H9 (cell line): ENCODE data around the gene GBP6. TPM values are rescaled to one million over a fixed set of nuclear protein-coding genes. Genes with fewer than 3 reads are reported as not detected.

Experiments
- DNase-seq: peaks from one replicate; pipeline ENCODE4 v3.0.0-alpha.2; 2017
- H2AFZ ChIP-seq: one replicate; pipeline ENCODE4 v1.6.1; 2013; ENCODE audit warnings: mild to moderate bottlenecking, low read length, control low read depth, moderate library complexity
- H2AK5ac ChIP-seq: 2 replicates; pipeline ENCODE4 v1.6.1; 2013; ENCODE audit warnings: low read length, control low read depth, mixed read lengths; ENCODE audit not compliant: insufficient read length
- H2BK120ac ChIP-seq: one replicate; pipeline ENCODE4 v1.6.1; 2013; ENCODE audit warnings: low read depth, mild to moderate bottlenecking, low read length, control low read depth, inconsistent platforms; ENCODE audit not compliant: poor library complexity, severe bottlenecking
- H2BK12ac ChIP-seq: 2 replicates; pipeline ENCODE4 v1.6.1; 2013; ENCODE audit warnings: low read length, control low read depth, mixed read lengths, low read depth; ENCODE audit not compliant: insufficient read length
- H2BK15ac ChIP-seq: 2 replicates; pipeline ENCODE4 v1.6.1; 2013; ENCODE audit warnings: low read depth, low read length, control low read depth
- H2BK20ac ChIP-seq: one replicate; pipeline ENCODE4 v1.6.1; 2013; ENCODE audit warnings: low read depth, mild to moderate bottlenecking, low read length, control low read depth, inconsistent platforms; ENCODE audit not compliant: poor library complexity, severe bottlenecking
- H2BK5ac ChIP-seq: 2 replicates; pipeline ENCODE4 v1.6.1; 2013; ENCODE audit warnings: low read length, control low read depth, mixed read lengths; ENCODE audit not compliant: insufficient read length
- H3K14ac ChIP-seq: 2 replicates; pipeline ENCODE4 v1.6.1; 2013; ENCODE audit warnings: low read length, control low read depth; ENCODE audit not compliant: insufficient read depth
- H3K18ac ChIP-seq: 2 replicates; pipeline ENCODE4 v1.6.1; 2013; ENCODE audit warnings: low read depth, mild to moderate bottlenecking, mixed read lengths, low read length, control low read depth; ENCODE audit not compliant: insufficient read length
- H3K23ac ChIP-seq: 2 replicates; pipeline ENCODE4 v1.6.1; 2013; ENCODE audit warnings: low read length, control low read depth, mixed read lengths, low read depth; ENCODE audit not compliant: insufficient read length
- H3K23me2 ChIP-seq: 2 replicates; pipeline ENCODE4 v1.6.1; 2013; ENCODE audit warnings: low read depth, mild to moderate bottlenecking, mixed read lengths, low read length, control low read depth; ENCODE audit not compliant: insufficient read length, poor library complexity, severe bottlenecking
- H3K27ac ChIP-seq: 2 replicates; pipeline ENCODE4 v1.5.1; 2013; ENCODE audit warnings: low read length, control low read depth, mixed read lengths, low read depth; ENCODE audit not compliant: insufficient read length
- H3K27me3 ChIP-seq: 2 replicates; pipeline ENCODE4 v1.6.1; 2013; ENCODE audit warnings: low read length, control low read depth, inconsistent platforms; ENCODE audit not compliant: insufficient read depth
- H3K4ac ChIP-seq: 2 replicates; pipeline ENCODE4 v1.6.1; 2013; ENCODE audit warnings: low read depth, mild to moderate bottlenecking, control low read depth, inconsistent platforms, low read length, moderate library complexity
- H3K4me1 ChIP-seq: 2 replicates; pipeline ENCODE4 v1.6.1; 2013; ENCODE audit warnings: low read length, control low read depth, inconsistent platforms; ENCODE audit not compliant: insufficient read depth
- H3K4me2 ChIP-seq: 2 replicates; pipeline ENCODE4 v1.6.1; 2013; ENCODE audit warnings: low read length, control low read depth, mixed read lengths; ENCODE audit not compliant: insufficient read length, insufficient read depth
- H3K56ac ChIP-seq: 2 replicates; pipeline ENCODE4 v1.6.1; 2013; ENCODE audit warnings: low read depth, mild to moderate bottlenecking, mixed read lengths, low read length, control low read depth; ENCODE audit not compliant: insufficient read length
- H3K79me1 ChIP-seq: 2 replicates; pipeline ENCODE4 v1.6.1; 2013; ENCODE audit warnings: low read depth, mild to moderate bottlenecking, moderate library complexity, low read length, control low read depth, inconsistent platforms; ENCODE audit not compliant: insufficient read depth, poor library complexity, severe bottlenecking
- H3K79me2 ChIP-seq: 2 replicates; pipeline ENCODE4 v1.6.1; 2013; ENCODE audit warnings: low read length, control low read depth, inconsistent platforms; ENCODE audit not compliant: insufficient read depth
- H3K9ac ChIP-seq: 2 replicates; pipeline ENCODE4 v1.6.1; 2013; ENCODE audit warnings: low read length, control low read depth, mixed read lengths; ENCODE audit not compliant: insufficient read length; ENCODE audit errors: extremely low read depth
- H3K9me3 ChIP-seq: one replicate; pipeline ENCODE4 v1.6.1; 2013; ENCODE audit warnings: low read depth, low read length, inconsistent platforms; ENCODE audit not compliant: control insufficient read depth
- H3T11ph ChIP-seq: one replicate; pipeline ENCODE4 v1.6.1; 2013; ENCODE audit warnings: mild to moderate bottlenecking, low read length, control low read depth, inconsistent platforms
- H4K20me1 ChIP-seq: one replicate; pipeline ENCODE4 v1.6.1; 2013; ENCODE audit not compliant: control insufficient read depth, insufficient read length, insufficient read depth
- H4K5ac ChIP-seq: 2 replicates; pipeline ENCODE4 v1.6.1; 2013; ENCODE audit warnings: low read depth, mild to moderate bottlenecking, mixed read lengths, low read length, control low read depth; ENCODE audit not compliant: insufficient read length
- H4K8ac ChIP-seq: replicated peaks from 2 replicates; pipeline ENCODE4 v1.6.1; 2013; ENCODE audit warnings: low read length, control low read depth, mixed read lengths, low read depth; ENCODE audit not compliant: insufficient read length
- H4K91ac ChIP-seq: 2 replicates; pipeline ENCODE4 v1.6.1; 2013; ENCODE audit warnings: low read depth, mild to moderate bottlenecking, moderate library complexity, mixed read lengths, low read length, control low read depth; ENCODE audit not compliant: insufficient read length
- H3K27ac Mint-ChIP-seq, 3 experiments: 2 replicates in 2 of 3; 3 replicates in 1 of 3; pipeline ENCODE4 v1.8.0; 2020 to 2021; ENCODE audit warnings: mixed read lengths in 3 of 3, mild to moderate bottlenecking in 1 of 3, moderate library complexity in 1 of 3
- H3K27me3 Mint-ChIP-seq: 2 replicates; pipeline ENCODE4 v1.8.0; 2021; ENCODE audit warnings: low read depth, mild to moderate bottlenecking, moderate library complexity, mixed read lengths
- H3K36me3 Mint-ChIP-seq, 3 experiments: 2 replicates in 2 of 3; 3 replicates in 1 of 3; pipeline ENCODE4 v1.8.0; 2020 to 2021; ENCODE audit warnings: low read depth in 3 of 3, mixed read lengths in 3 of 3; ENCODE audit not compliant: insufficient read depth in 1 of 3
- H3K4me1 Mint-ChIP-seq, 2 experiments: 2 replicates each; pipeline ENCODE4 v1.8.0; 2020; ENCODE audit warnings: mixed read lengths in 2 of 2
- H3K4me3 Mint-ChIP-seq, 2 experiments: 2 replicates in 1 of 2; 3 replicates in 1 of 2; pipeline ENCODE4 v1.8.0; 2020 to 2021; ENCODE audit warnings: mild to moderate bottlenecking in 2 of 2, mixed read lengths in 2 of 2, moderate library complexity in 1 of 2
- H3K9me3 Mint-ChIP-seq, 2 experiments: 2 replicates in 1 of 2; 3 replicates in 1 of 2; pipeline ENCODE4 v1.8.0; 2020; ENCODE audit warnings: mild to moderate bottlenecking in 2 of 2, mixed read lengths in 2 of 2, moderate library complexity in 1 of 2
- CTCF ChIP-seq: fragments of 200-600 bp; sonication (generic); conservative IDR thresholded peaks from 3 replicates; pipeline ENCODE4 v1.8.0; 2021; ENCODE audit warnings: antibody characterized with exemption, mild to moderate bottlenecking
- WGBS: extraction: QIAGEN DNeasy Blood & Tissue Kit; methylation state at CpG from one replicate; pipeline ENCODE4 v1.1.7; 2013; ENCODE audit warnings: missing lambda C conversion rate, low lambda C conversion rate, mixed read lengths; ENCODE audit not compliant: insufficient read length; ENCODE audit errors: extremely low coverage; 5-methylcytosine and 5-hydroxymethylcytosine counted together
- total RNA-seq: library from RNA; stranded (reverse); gene quantifications from 2 replicates; pipeline ENCODE4 v1.2.1, GENCODE V29; 2021

Gene GBP6
- total RNA-seq, 1 experiment from 2014 or later, result not detected

- Histone ChIP-seq H3K27me3 (no peaks in the 10 kb centered on the region), H3K23ac (no peak overlapping the region), H2BK15ac (no peak overlapping the region), H2BK120ac (no peak overlapping the region), H2BK12ac (no peak overlapping the region), H4K91ac (no peak overlapping the region), H2AK5ac (no peak overlapping the region), H4K20me1 (no peaks in the 10 kb centered on the region), H3K18ac (no peak overlapping the region), H3K9me3 (no peaks in the 10 kb centered on the region), H3K4me2 (no peak overlapping the region), H3K9ac (no peak overlapping the region), H3K79me1 (no peaks in the 10 kb centered on the region), H2BK20ac (no peak overlapping the region), H2BK5ac (no peak overlapping the region), H2AFZ (no peak overlapping the region), H3K4me1 (no peaks in the 10 kb centered on the region), H3K23me2 (no peaks in the 10 kb centered on the region), H3K27ac (no peak overlapping the region), H4K5ac (no peak overlapping the region), H3K4ac (no peak overlapping the region), H3K56ac (no peak overlapping the region), H3K79me2 (no peaks in the 10 kb centered on the region), H3T11ph (no peak overlapping the region), H4K8ac (no peak overlapping the region), H3K14ac (no peak overlapping the region)
- no CpG with 5 or more reads among the region's 2 CpGs for WGBS
- H3K27me3 Mint-ChIP-seq, result no peaks in the 10 kb centered on the region
- no peak overlapping the region for H3K27ac Mint-ChIP-seq
- H3K4me3 Mint-ChIP-seq, result no peak overlapping the region
- H3K9me3 Mint-ChIP-seq, result no peaks in the 10 kb centered on the region
- DNase-seq, result no peak
- peaks cover 7 to 8% of the 10 kb centered on the region in 2 experiments for H3K4me1 Mint-ChIP-seq
- H3K36me3 Mint-ChIP-seq, result no peaks in the 10 kb centered on the region
- TF ChIP-seq CTCF, result no peak
These were observed 11.4 kb upstream of the GBP6 start for GRCh38 chr1:89352421-89352820.
